ENCODE results near the gene HLA-DMB. TPM values are rescaled to one million over a fixed set of nuclear protein-coding genes. Genes with fewer than 3 reads are reported as not detected.

The HLA-DMB gene
- total and polyA plus RNA-seq, 10 of the 15 experiments (the other 5 are each of a cell fraction or from before 2014, with no cell fraction given), result 114 to 173 (median 150) TPM

DNA sequence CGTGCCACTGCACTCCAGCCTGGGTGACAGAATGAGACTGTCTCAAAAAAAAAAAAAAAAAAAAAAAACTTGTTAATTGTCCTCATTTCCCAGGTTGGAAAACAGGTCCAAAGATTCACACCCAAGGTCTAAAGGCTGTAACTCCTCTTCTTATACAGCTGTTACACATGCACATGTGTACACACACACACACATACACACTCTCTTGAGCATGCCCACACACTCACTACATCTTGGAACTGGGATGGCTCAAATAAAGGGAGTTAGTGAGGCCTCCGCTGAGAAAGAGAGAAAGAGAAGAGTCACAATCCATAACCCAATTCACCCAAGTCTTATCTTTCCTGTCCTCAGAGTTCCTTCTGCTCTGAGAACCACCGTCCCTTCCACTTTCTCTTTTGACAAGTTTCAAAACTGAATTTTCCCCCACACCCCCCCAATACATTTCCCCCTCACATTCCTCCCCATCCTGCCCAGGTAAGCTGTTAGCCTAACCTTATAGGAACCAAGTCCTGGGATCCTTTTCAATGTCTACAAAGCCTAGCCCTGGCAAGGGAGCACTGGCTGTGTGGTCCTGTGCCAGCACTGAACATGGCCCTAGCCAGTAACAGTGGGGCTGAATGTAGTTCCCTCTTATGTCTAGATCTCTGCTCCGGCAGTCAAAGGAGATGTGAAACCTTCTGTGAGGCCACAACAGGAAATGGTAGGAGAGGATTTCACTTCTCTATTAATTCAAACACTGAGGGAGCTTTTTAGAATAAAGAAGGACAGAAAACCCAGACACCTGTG, 3.2 kb upstream of the HLA-DMB start (continued):
- TF ChIP-seq, protein P1, sequence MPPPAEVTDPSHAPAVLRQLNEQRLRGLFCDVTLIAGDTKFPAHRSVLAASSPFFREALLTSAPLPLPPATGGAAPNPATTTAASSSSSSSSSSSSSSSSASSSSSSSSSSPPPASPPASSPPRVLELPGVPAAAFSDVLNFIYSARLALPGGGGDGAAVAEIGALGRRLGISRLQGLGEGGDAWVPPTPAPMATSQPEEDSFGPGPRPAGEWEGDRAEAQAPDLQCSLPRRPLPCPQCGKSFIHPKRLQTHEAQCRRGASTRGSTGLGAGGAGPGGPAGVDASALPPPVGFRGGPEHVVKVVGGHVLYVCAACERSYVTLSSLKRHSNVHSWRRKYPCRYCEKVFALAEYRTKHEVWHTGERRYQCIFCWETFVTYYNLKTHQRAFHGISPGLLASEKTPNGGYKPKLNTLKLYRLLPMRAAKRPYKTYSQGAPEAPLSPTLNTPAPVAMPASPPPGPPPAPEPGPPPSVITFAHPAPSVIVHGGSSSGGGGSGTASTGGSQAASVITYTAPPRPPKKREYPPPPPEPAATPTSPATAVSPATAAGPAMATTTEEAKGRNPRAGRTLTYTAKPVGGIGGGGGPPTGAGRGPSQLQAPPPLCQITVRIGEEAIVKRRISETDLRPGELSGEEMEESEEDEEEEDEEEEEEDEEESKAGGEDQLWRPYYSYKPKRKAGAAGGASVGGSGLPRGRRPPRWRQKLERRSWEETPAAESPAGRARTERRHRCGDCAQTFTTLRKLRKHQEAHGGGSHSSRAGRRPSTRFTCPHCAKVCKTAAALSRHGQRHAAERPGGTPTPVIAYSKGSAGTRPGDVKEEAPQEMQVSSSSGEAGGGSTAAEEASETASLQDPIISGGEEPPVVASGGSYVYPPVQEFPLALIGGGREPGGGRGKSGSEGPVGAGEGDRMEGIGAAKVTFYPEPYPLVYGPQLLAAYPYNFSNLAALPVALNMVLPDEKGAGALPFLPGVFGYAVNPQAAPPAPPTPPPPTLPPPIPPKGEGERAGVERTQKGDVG (CRISPR knock-in tag; IDR thresholded peaks at IDR 0.05), result no peak
- no peak for TF ChIP-seq POLR2AphosphoS2 (IDR thresholded peaks at IDR 0.05; ENCODE audit: low read depth, low read length)
- no peak for TF ChIP-seq NR2C2 (IDR thresholded peaks at IDR 0.05; ENCODE audit: borderline replicate concordance, control insufficient read depth, insufficient read length, low read depth)
- TF ChIP-seq CEBPB (IDR thresholded peaks at IDR 0.05; ENCODE audit: borderline replicate concordance in 1 of 2, low read depth in 2 of 2, low read length in 2 of 2), result peak in 1 of 2 experiments; percentile 77; a peak in 1 of 4 replicates
- TF ChIP-seq, protein P2, sequence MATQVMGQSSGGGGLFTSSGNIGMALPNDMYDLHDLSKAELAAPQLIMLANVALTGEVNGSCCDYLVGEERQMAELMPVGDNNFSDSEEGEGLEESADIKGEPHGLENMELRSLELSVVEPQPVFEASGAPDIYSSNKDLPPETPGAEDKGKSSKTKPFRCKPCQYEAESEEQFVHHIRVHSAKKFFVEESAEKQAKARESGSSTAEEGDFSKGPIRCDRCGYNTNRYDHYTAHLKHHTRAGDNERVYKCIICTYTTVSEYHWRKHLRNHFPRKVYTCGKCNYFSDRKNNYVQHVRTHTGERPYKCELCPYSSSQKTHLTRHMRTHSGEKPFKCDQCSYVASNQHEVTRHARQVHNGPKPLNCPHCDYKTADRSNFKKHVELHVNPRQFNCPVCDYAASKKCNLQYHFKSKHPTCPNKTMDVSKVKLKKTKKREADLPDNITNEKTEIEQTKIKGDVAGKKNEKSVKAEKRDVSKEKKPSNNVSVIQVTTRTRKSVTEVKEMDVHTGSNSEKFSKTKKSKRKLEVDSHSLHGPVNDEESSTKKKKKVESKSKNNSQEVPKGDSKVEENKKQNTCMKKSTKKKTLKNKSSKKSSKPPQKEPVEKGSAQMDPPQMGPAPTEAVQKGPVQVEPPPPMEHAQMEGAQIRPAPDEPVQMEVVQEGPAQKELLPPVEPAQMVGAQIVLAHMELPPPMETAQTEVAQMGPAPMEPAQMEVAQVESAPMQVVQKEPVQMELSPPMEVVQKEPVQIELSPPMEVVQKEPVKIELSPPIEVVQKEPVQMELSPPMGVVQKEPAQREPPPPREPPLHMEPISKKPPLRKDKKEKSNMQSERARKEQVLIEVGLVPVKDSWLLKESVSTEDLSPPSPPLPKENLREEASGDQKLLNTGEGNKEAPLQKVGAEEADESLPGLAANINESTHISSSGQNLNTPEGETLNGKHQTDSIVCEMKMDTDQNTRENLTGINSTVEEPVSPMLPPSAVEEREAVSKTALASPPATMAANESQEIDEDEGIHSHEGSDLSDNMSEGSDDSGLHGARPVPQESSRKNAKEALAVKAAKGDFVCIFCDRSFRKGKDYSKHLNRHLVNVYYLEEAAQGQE (IDR thresholded peaks at IDR 0.05; ENCODE audit: low read depth, low read length), result no peak
- no peak for TF ChIP-seq HDGF (IDR thresholded peaks at IDR 0.05)
- peak; percentile 28; the same call in 1 of the 2 replicates for TF ChIP-seq ZNF384 (IDR thresholded peaks at IDR 0.05; ENCODE audit: borderline replicate concordance, low read depth, low read length)
- peak; percentile 64; the same call in 1 of the 2 replicates for TF ChIP-seq BMI1 (IDR thresholded peaks at IDR 0.05; ENCODE audit: borderline replicate concordance)
- TF ChIP-seq, protein P3, sequence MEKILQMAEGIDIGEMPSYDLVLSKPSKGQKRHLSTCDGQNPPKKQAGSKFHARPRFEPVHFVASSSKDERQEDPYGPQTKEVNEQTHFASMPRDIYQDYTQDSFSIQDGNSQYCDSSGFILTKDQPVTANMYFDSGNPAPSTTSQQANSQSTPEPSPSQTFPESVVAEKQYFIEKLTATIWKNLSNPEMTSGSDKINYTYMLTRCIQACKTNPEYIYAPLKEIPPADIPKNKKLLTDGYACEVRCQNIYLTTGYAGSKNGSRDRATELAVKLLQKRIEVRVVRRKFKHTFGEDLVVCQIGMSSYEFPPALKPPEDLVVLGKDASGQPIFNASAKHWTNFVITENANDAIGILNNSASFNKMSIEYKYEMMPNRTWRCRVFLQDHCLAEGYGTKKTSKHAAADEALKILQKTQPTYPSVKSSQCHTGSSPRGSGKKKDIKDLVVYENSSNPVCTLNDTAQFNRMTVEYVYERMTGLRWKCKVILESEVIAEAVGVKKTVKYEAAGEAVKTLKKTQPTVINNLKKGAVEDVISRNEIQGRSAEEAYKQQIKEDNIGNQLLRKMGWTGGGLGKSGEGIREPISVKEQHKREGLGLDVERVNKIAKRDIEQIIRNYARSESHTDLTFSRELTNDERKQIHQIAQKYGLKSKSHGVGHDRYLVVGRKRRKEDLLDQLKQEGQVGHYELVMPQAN (conservative IDR thresholded peaks at IDR 0.05), result peak; percentile 38; the same call in 1 of the 2 replicates
- TF ChIP-seq SUPT20H (IDR thresholded peaks at IDR 0.05; ENCODE audit: borderline replicate concordance, control insufficient read depth, low read depth, low read length), result no peak
- peak; percentile 99 for TF ChIP-seq NFIC (IDR thresholded peaks at IDR 0.05; ENCODE audit: low read depth, low read length)
- no peak for TF ChIP-seq KDM1A (IDR thresholded peaks at IDR 0.05; ENCODE audit: borderline replicate concordance)
- no peak for TF ChIP-seq EZH2 (IDR thresholded peaks at IDR 0.05; ENCODE audit: borderline replicate concordance, control insufficient read depth, low read depth, low read length)
- peak in 1 of 2 experiments; percentile 95; a peak in 2 of 4 replicates for TF ChIP-seq ETV6 (conservative IDR thresholded peaks at IDR 0.05 in 1 of 2, IDR thresholded peaks at IDR 0.05 in 1 of 2; ENCODE audit: borderline replicate concordance in 1 of 2, low read depth in 1 of 2)
- TF ChIP-seq CREM (IDR thresholded peaks at IDR 0.05; ENCODE audit: low read depth), result peak; percentile 85
- peak; percentile 96 for TF ChIP-seq IKZF1 (conservative IDR thresholded peaks at IDR 0.05)
- peak; percentile 76 for TF ChIP-seq RCOR1 (conservative IDR thresholded peaks at IDR 0.05; ENCODE audit: low read depth, low read length)
- no peak for TF ChIP-seq PML (IDR thresholded peaks at IDR 0.05; ENCODE audit: low read length)
- peak; percentile 76; the same call in 1 of the 2 replicates for TF ChIP-seq TCF7 (IDR thresholded peaks at IDR 0.05; ENCODE audit: borderline replicate concordance)
- TF ChIP-seq YBX1 (IDR thresholded peaks at IDR 0.05), result no peak
- TF ChIP-seq IKZF2 (IDR thresholded peaks at IDR 0.05), result peak; percentile 97

Measured in GM12878 (cell line).